Endothelial cell (in vitro differentiated cells): ENCODE results near the gene MAD1L1. TPM values are rescaled to one million over a fixed set of nuclear protein-coding genes. Genes with fewer than 3 reads are reported as not detected.

Source experiments
- DNase-seq: peaks from one replicate; pipeline ENCODE4 v3.0.0; 2021; ENCODE audit warnings: low spot score
- H3K27ac Mint-ChIP-seq: one replicate; pipeline ENCODE4 v1.8.0; 2021; ENCODE audit warnings: mixed read lengths, inconsistent platforms; ENCODE audit not compliant: unreplicated experiment
- H3K27me3 Mint-ChIP-seq: one replicate; pipeline ENCODE4 v1.8.0; 2021; ENCODE audit warnings: mild to moderate bottlenecking, moderate library complexity, mixed read lengths, inconsistent platforms; ENCODE audit not compliant: unreplicated experiment
- H3K36me3 Mint-ChIP-seq: one replicate; pipeline ENCODE4 v1.8.0; 2021; ENCODE audit warnings: mild to moderate bottlenecking, low read depth, mixed read lengths, inconsistent platforms; ENCODE audit not compliant: unreplicated experiment
- H3K4me1 Mint-ChIP-seq: one replicate; pipeline ENCODE4 v1.8.0; 2021; ENCODE audit warnings: mild to moderate bottlenecking, mixed read lengths, inconsistent platforms; ENCODE audit not compliant: unreplicated experiment
- H3K4me3 Mint-ChIP-seq: one replicate; pipeline ENCODE4 v1.8.0; 2021; ENCODE audit warnings: mild to moderate bottlenecking, mixed read lengths, inconsistent platforms; ENCODE audit not compliant: unreplicated experiment
- H3K9me3 Mint-ChIP-seq: one replicate; pipeline ENCODE4 v1.8.0; 2021; ENCODE audit warnings: mixed read lengths, inconsistent platforms; ENCODE audit not compliant: unreplicated experiment
- total RNA-seq: library from RNA; stranded (reverse); fragmentation: NEBNext Ultra II Directional; extraction: Animal tissue kit (Norgen Biotek cat#: 25700); gene quantifications from one replicate; pipeline ENCODE4 v1.2.1, GENCODE V29; 2021; ENCODE audit not compliant: unreplicated experiment
- TF ChIP-seq, protein P1 (sequence below): fragments of 200-600 bp; sonication (generic); IDR thresholded peaks from one replicate; pipeline ENCODE4 v1.5.0; 2021; ENCODE audit warnings: antibody characterized with exemption; ENCODE audit not compliant: unreplicated experiment

MAD1L1 gene
- total RNA-seq, 1 donor from 2014 or later: 43.3 TPM

- no peak for DNase-seq
- H3K27ac Mint-ChIP-seq: no peak overlapping the region
- H3K27me3 Mint-ChIP-seq: peaks cover 11% of the 10 kb centered on the region
- H3K4me3 Mint-ChIP-seq: no peak overlapping the region
- TF ChIP-seq, protein P1, sequence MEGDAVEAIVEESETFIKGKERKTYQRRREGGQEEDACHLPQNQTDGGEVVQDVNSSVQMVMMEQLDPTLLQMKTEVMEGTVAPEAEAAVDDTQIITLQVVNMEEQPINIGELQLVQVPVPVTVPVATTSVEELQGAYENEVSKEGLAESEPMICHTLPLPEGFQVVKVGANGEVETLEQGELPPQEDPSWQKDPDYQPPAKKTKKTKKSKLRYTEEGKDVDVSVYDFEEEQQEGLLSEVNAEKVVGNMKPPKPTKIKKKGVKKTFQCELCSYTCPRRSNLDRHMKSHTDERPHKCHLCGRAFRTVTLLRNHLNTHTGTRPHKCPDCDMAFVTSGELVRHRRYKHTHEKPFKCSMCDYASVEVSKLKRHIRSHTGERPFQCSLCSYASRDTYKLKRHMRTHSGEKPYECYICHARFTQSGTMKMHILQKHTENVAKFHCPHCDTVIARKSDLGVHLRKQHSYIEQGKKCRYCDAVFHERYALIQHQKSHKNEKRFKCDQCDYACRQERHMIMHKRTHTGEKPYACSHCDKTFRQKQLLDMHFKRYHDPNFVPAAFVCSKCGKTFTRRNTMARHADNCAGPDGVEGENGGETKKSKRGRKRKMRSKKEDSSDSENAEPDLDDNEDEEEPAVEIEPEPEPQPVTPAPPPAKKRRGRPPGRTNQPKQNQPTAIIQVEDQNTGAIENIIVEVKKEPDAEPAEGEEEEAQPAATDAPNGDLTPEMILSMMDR: no peak
- H3K4me1 Mint-ChIP-seq: no peaks in the 10 kb centered on the region
- peaks cover 33% of the 10 kb centered on the region for H3K36me3 Mint-ChIP-seq
- no peaks in the 10 kb centered on the region for H3K9me3 Mint-ChIP-seq
These were observed 94.5 kb downstream of the MAD1L1 start for GRCh38 chr7:2138146-2138765.

GRCh38 chr7:2134740-2135139, 98.0 kb downstream of the MAD1L1 start:
- Mint-ChIP-seq H3K27me3 (peaks cover 4% of the 10 kb centered on the region), H3K4me1 (peaks cover 6% of the 10 kb centered on the region), H3K9me3 (no peaks in the 10 kb centered on the region), H3K36me3 (peaks cover 42% of the 10 kb centered on the region), H3K4me3 (no peak overlapping the region), H3K27ac (no peak overlapping the region)
- TF ChIP-seq, protein P1: no peak
- no peak for DNase-seq

- Mint-ChIP-seq H3K4me1 (peaks cover 6% of the 10 kb centered on the region), H3K27ac (peak overlapping the region; percentile 61), H3K27me3 (peaks cover 2% of the 10 kb centered on the region), H3K36me3 (peaks cover 41% of the 10 kb centered on the region), H3K4me3 (no peak overlapping the region), H3K9me3 (no peaks in the 10 kb centered on the region)
- no peak for DNase-seq
- TF ChIP-seq, protein P1: no peak
These were observed 100.5 kb downstream of the MAD1L1 start for GRCh38 chr7:2132243-2132642.

- Mint-ChIP-seq H3K9me3 (no peaks in the 10 kb centered on the region), H3K27me3 (peaks cover 2% of the 10 kb centered on the region), H3K27ac (no peak overlapping the region), H3K4me1 (peaks cover 6% of the 10 kb centered on the region), H3K4me3 (no peak overlapping the region), H3K36me3 (peaks cover 37% of the 10 kb centered on the region)
- TF ChIP-seq, protein P1: no peak
- no peak for DNase-seq
These were observed 100.9 kb downstream of the MAD1L1 start for GRCh38 chr7:2131800-2132199.

GRCh38 chr7:2131341-2131740, 101.4 kb downstream of the MAD1L1 start:
- TF ChIP-seq, protein P1: no peak
- peak overlapping the region; percentile 17 for H3K27ac Mint-ChIP-seq
- peaks cover 6% of the 10 kb centered on the region for H3K4me1 Mint-ChIP-seq

More at GRCh38 chr7:2131341-2131740, 101.4 kb downstream of the MAD1L1 start:
- DNase-seq: no peak
- Mint-ChIP-seq H3K4me3 (no peak overlapping the region), H3K27me3 (peaks cover 2% of the 10 kb centered on the region), H3K36me3 (peaks cover 37% of the 10 kb centered on the region), H3K9me3 (no peaks in the 10 kb centered on the region)
